DOHH2 (cell line): ENCODE data around the gene RASA2.

Experiments
- H3F3A ChIP-seq: fragments of 200-600 bp; sonication (generic), shearing (Covaris generic); 2 replicates; pipeline ENCODE4 v1.6.0; 2016; ENCODE audit warnings: antibody characterized with exemption, mild to moderate bottlenecking; ENCODE audit not compliant: control insufficient read depth, insufficient read depth
- H3K27ac ChIP-seq: fragments of 200-600 bp; sonication (generic); 2 replicates; pipeline ENCODE4 v1.5.1; 2014; ENCODE audit warnings: low read depth, mild to moderate bottlenecking, low read length, moderate library complexity
- H3K27me3 ChIP-seq: fragments of 200-600 bp; sonication (generic); 2 replicates; pipeline ENCODE4 v1.6.1; 2014; ENCODE audit warnings: mild to moderate bottlenecking, low read length, mixed read lengths; ENCODE audit not compliant: control insufficient read depth
- H3K36me3 ChIP-seq: fragments of 200-600 bp; sonication (generic); 2 replicates; pipeline ENCODE4 v1.6.1; 2014; ENCODE audit warnings: mild to moderate bottlenecking, low read length, moderate library complexity, mixed read lengths; ENCODE audit not compliant: control insufficient read depth
- H3K4me1 ChIP-seq: fragments of 200-600 bp; sonication (generic); 2 replicates; pipeline ENCODE4 v1.6.1; 2014; ENCODE audit warnings: mild to moderate bottlenecking, low read length, mixed read lengths; ENCODE audit not compliant: control insufficient read depth
- H3K4me2 ChIP-seq: fragments of 200-600 bp; sonication (generic); 2 replicates; pipeline ENCODE4 v1.6.0; 2014; ENCODE audit warnings: mild to moderate bottlenecking, low read length, moderate library complexity
- H3K4me3 ChIP-seq: fragments of 200-600 bp; sonication (generic); 2 replicates; pipeline ENCODE4 v1.5.1; 2014; ENCODE audit warnings: mild to moderate bottlenecking, low read length, mixed read lengths
- H3K79me2 ChIP-seq: fragments of 200-600 bp; sonication (generic); 2 replicates; pipeline ENCODE4 v1.6.1; 2014; ENCODE audit warnings: mild to moderate bottlenecking, low read length, mixed read lengths; ENCODE audit not compliant: control insufficient read depth
- H3K9me2 ChIP-seq: fragments of 200-600 bp; sonication (generic); replicated peaks from 2 replicates; pipeline ENCODE4 v1.6.1; 2014; ENCODE audit warnings: mild to moderate bottlenecking, low read length, mixed read lengths; ENCODE audit not compliant: control insufficient read depth
- H3K9me3 ChIP-seq: fragments of 200-600 bp; sonication (generic); 2 replicates; pipeline ENCODE4 v1.6.1; 2014; ENCODE audit warnings: antibody characterized with exemption, low read length, mixed read lengths; ENCODE audit not compliant: control insufficient read depth, insufficient read depth
- H4K20me1 ChIP-seq: fragments of 200-600 bp; sonication (generic); 2 replicates; pipeline ENCODE4 v1.6.0; 2014; ENCODE audit warnings: low read depth, mild to moderate bottlenecking, antibody characterized with exemption, low read length, moderate library complexity; ENCODE audit not compliant: control insufficient read depth, insufficient read depth
- EZH2phosphoT487 ChIP-seq: fragments of 200-600 bp; sonication (generic); IDR thresholded peaks from 2 replicates; pipeline ENCODE4 v1.6.1; 2017; ENCODE audit warnings: borderline replicate concordance, mild to moderate bottlenecking, antibody characterized with exemption, low read length, moderate library complexity, mixed read lengths
- TF ChIP-seq, protein P1 (sequence below): fragments of 200-600 bp; sonication (generic); IDR thresholded peaks from one replicate; pipeline ENCODE4 v1.5.1; 2014; ENCODE audit warnings: antibody characterized with exemption, mild to moderate bottlenecking, low read depth, low read length; ENCODE audit not compliant: poor library complexity, severe bottlenecking

Gene RASA2

DNA sequence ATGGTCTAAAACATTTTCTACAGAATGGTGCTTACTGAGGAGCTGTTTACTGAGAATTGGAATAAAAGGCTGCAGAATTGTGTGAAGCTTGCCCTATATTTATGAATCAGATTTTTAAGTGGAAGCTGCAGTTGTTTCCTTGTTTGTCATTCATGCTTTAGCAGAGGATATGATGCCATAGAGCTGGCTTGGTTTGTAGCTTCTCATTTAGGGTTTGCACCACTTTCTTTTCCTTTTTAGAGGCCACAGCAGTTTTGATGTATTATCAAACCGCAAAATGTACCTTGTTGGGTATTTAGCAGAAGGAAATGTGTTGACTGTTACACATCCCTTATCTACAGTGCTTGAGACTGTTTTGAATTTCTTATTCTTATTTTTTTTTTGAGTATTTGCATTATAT is 66.2 kb downstream of the RASA2 start:
- Histone ChIP-seq H3K79me2 (no peaks in the 10 kb centered on the region), H3K27me3 (no peaks in the 10 kb centered on the region), H3K4me3 (no peak overlapping the region), H3K36me3 (peaks cover 46% of the 10 kb centered on the region), H3K4me1 (no peaks in the 10 kb centered on the region), H3F3A (0 out of 2 replicates have a peak, but pooled peaks cover 3% of the 10 kb centered on the region), H4K20me1 (no peaks in the 10 kb centered on the region), H3K4me2 (no peak overlapping the region), H3K27ac (no peak overlapping the region), H3K9me2 (no peaks in the 10 kb centered on the region), H3K9me3 (peaks cover under 1% of the 10 kb centered on the region; the same call in 1 of the 2 replicates)
- TF ChIP-seq, protein P1, sequence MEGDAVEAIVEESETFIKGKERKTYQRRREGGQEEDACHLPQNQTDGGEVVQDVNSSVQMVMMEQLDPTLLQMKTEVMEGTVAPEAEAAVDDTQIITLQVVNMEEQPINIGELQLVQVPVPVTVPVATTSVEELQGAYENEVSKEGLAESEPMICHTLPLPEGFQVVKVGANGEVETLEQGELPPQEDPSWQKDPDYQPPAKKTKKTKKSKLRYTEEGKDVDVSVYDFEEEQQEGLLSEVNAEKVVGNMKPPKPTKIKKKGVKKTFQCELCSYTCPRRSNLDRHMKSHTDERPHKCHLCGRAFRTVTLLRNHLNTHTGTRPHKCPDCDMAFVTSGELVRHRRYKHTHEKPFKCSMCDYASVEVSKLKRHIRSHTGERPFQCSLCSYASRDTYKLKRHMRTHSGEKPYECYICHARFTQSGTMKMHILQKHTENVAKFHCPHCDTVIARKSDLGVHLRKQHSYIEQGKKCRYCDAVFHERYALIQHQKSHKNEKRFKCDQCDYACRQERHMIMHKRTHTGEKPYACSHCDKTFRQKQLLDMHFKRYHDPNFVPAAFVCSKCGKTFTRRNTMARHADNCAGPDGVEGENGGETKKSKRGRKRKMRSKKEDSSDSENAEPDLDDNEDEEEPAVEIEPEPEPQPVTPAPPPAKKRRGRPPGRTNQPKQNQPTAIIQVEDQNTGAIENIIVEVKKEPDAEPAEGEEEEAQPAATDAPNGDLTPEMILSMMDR: no peak
- TF ChIP-seq EZH2phosphoT487: no peak

DNA sequence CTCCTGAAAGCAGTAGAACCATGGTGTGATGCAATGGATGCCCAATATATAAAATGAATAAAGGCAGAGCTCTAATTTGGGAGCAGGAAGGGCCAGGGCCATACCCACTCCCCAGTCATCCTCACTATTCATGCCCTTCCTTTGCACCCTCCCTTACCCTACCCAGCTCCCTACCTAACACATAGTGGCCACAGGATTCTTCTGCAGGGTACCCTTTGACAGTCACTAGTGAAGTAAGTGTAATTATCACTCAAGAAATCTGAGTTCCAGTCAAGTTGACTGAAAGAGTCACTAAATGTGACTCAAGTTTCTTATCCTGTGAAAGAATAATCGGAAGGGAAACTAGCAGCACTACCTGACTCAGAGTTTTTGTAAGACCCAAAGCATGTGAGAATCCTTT is 69.2 kb downstream of the RASA2 start:
- H3K79me2 ChIP-seq: no peaks in the 10 kb centered on the region
- H3F3A ChIP-seq: peaks cover 17% of the 10 kb centered on the region; the same call in 1 of the 2 replicates
- TF ChIP-seq EZH2phosphoT487: no peak
- no peaks in the 10 kb centered on the region for H3K9me2 ChIP-seq
- H3K36me3 ChIP-seq: peaks cover 51% of the 10 kb centered on the region
- H3K27me3 ChIP-seq: no peaks in the 10 kb centered on the region
- no peaks in the 10 kb centered on the region for H3K9me3 ChIP-seq
- H3K4me1 ChIP-seq: no peaks in the 10 kb centered on the region
- no peak overlapping the region for H3K27ac ChIP-seq
- no peaks in the 10 kb centered on the region for H4K20me1 ChIP-seq
- H3K4me2 ChIP-seq: no peak overlapping the region
- no peak overlapping the region for H3K4me3 ChIP-seq

GRCh38 chr3:141557961-141558706 is 71.3 kb downstream of the RASA2 start:
- H3K9me2 ChIP-seq: no peaks in the 10 kb centered on the region
- peaks cover 17% of the 10 kb centered on the region; the same call in 1 of the 2 replicates for H3F3A ChIP-seq
- no peak overlapping the region for H3K4me2 ChIP-seq
- no peaks in the 10 kb centered on the region for H4K20me1 ChIP-seq
- no peaks in the 10 kb centered on the region for H3K27me3 ChIP-seq
- H3K4me3 ChIP-seq: no peak overlapping the region
- H3K27ac ChIP-seq: no peak overlapping the region
- H3K36me3 ChIP-seq: peaks cover 47% of the 10 kb centered on the region
- TF ChIP-seq, protein P1: no peak
- TF ChIP-seq EZH2phosphoT487: no peak
- H3K4me1 ChIP-seq: no peaks in the 10 kb centered on the region
- no peaks in the 10 kb centered on the region for H3K79me2 ChIP-seq
- no peaks in the 10 kb centered on the region for H3K9me3 ChIP-seq

- Histone ChIP-seq H3K4me2 (no peak overlapping the region), H3K27ac (no peak overlapping the region)
Observed at GRCh38 chr3:141561426-141562034, 74.7 kb downstream of the RASA2 start.

More at GRCh38 chr3:141561426-141562034, 74.7 kb downstream of the RASA2 start:
- Histone ChIP-seq H3K9me3 (no peaks in the 10 kb centered on the region), H3K4me3 (no peak overlapping the region), H3K4me1 (no peaks in the 10 kb centered on the region), H3K27me3 (no peaks in the 10 kb centered on the region), H3K79me2 (no peaks in the 10 kb centered on the region), H3K36me3 (peaks cover 47% of the 10 kb centered on the region), H4K20me1 (no peaks in the 10 kb centered on the region), H3K9me2 (no peaks in the 10 kb centered on the region), H3F3A (peaks cover 20% of the 10 kb centered on the region; the same call in 1 of the 2 replicates)
- TF ChIP-seq EZH2phosphoT487: no peak
- TF ChIP-seq, protein P1: peak; percentile 81
